Uterus (tissue), 2 donors: Measurements from ENCODE around the gene GTF2IRD2.
"Not testable (repeated sequence)": the region's sequence is repeated elsewhere in the genome, so short reads cannot be mapped to it uniquely, and the experiment has no call there.

Experiments used
- POLR2A ChIP-seq, 2 donors: fragments of 450-650 bp; IDR thresholded peaks; one replicate each; pipeline ENCODE4 v1.6.1; 2016; ENCODE audit warnings: antibody characterized with exemption in 2 of 2, mild to moderate bottlenecking in 1 of 2, moderate library complexity in 1 of 2
- TF ChIP-seq, protein P1 (sequence below), 4 experiments: fragments of 200-600 bp in 2 of 4; fragments of 450-650 bp in 2 of 4; sonication (generic) in 2 of 4; IDR thresholded peaks; one replicate each; pipeline ENCODE4 v1.5.1; 2016 to 2019; ENCODE audit warnings: antibody characterized with exemption in 4 of 4, mild to moderate bottlenecking in 2 of 4, moderate library complexity in 1 of 4

GRCh38 chr7:74849853-74850252 is 1.6 kb downstream of the GTF2IRD2 start:
- TF ChIP-seq, protein P1, sequence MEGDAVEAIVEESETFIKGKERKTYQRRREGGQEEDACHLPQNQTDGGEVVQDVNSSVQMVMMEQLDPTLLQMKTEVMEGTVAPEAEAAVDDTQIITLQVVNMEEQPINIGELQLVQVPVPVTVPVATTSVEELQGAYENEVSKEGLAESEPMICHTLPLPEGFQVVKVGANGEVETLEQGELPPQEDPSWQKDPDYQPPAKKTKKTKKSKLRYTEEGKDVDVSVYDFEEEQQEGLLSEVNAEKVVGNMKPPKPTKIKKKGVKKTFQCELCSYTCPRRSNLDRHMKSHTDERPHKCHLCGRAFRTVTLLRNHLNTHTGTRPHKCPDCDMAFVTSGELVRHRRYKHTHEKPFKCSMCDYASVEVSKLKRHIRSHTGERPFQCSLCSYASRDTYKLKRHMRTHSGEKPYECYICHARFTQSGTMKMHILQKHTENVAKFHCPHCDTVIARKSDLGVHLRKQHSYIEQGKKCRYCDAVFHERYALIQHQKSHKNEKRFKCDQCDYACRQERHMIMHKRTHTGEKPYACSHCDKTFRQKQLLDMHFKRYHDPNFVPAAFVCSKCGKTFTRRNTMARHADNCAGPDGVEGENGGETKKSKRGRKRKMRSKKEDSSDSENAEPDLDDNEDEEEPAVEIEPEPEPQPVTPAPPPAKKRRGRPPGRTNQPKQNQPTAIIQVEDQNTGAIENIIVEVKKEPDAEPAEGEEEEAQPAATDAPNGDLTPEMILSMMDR (IDR thresholded peaks at IDR 0.05) = not testable (repeated sequence)
- TF ChIP-seq POLR2A (IDR thresholded peaks at IDR 0.05) = not testable (repeated sequence)
